ENCODE measurements around the gene RPL10A. TPM values are rescaled to one million over a fixed set of nuclear protein-coding genes. Genes with fewer than 3 reads are reported as not detected.
"Not testable (repeated sequence)": the region's sequence is repeated elsewhere in the genome, so short reads cannot be mapped to it uniquely, and the experiment has no call there.

The RPL10A gene
- total RNA-seq, 1 experiment from 2014 or later, result 1,082 TPM

DNA sequence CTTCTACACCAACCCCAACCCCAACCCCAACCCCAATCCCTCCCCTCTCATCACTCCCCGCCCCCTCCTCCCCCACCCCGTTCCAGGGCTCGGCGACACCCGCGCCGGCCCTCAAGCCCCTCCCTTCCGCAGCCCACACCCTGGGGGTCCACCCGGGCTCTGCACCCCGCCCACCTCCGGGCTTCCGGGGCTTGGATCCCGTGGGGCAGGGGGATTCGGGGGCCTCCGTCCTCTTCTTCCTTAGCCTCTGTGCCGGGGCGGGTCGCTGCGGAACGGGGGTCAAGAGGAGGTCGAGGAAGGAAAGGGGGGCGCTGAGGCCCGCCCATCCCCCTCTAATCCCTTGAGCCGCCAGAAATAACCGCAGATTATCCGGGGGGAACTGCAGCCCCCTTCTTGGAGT is 43.8 kb downstream of the RPL10A start:
- POLR2A ChIA-PET, result no interaction called here
- intact Hi-C loops (cut with micrococcal nuclease; ENCODE audit: unreplicated experiment), result no loop called here
- BruUV-seq (replicated peaks), result no TSS peak
- peaks cover 5% of the 10 kb centered on the region for H3K4me1 Mint-ChIP-seq (ENCODE audit: low read depth, unreplicated experiment)
- no peaks in the 10 kb centered on the region for H3K27me3 Mint-ChIP-seq (ENCODE audit: insufficient read depth, unreplicated experiment)
- TF ChIP-seq, protein P1, sequence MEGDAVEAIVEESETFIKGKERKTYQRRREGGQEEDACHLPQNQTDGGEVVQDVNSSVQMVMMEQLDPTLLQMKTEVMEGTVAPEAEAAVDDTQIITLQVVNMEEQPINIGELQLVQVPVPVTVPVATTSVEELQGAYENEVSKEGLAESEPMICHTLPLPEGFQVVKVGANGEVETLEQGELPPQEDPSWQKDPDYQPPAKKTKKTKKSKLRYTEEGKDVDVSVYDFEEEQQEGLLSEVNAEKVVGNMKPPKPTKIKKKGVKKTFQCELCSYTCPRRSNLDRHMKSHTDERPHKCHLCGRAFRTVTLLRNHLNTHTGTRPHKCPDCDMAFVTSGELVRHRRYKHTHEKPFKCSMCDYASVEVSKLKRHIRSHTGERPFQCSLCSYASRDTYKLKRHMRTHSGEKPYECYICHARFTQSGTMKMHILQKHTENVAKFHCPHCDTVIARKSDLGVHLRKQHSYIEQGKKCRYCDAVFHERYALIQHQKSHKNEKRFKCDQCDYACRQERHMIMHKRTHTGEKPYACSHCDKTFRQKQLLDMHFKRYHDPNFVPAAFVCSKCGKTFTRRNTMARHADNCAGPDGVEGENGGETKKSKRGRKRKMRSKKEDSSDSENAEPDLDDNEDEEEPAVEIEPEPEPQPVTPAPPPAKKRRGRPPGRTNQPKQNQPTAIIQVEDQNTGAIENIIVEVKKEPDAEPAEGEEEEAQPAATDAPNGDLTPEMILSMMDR (IDR thresholded peaks at IDR 0.05; ENCODE audit: insufficient read depth in 1 of 2, low read depth in 1 of 2, low read length in 1 of 2, severe bottlenecking in 1 of 2, unreplicated experiment in 1 of 2), result no peak
- no peak overlapping the region for H3K27ac Mint-ChIP-seq (ENCODE audit: unreplicated experiment)
- H3K4me3 Mint-ChIP-seq (ENCODE audit: unreplicated experiment), result no peak overlapping the region
- H3K4me3 ChIP-seq (ENCODE audit: low read depth, low read length), result no peak overlapping the region
- H3K9me3 ChIP-seq, result no peaks in the 10 kb centered on the region
- no peaks in the 10 kb centered on the region for H3K9me3 Mint-ChIP-seq (ENCODE audit: unreplicated experiment)
- H3K4me1 ChIP-seq, result no peaks in the 10 kb centered on the region
- no peak for DNase-seq
- CTCF ChIA-PET, result no interaction called here
- H3K36me3 Mint-ChIP-seq (ENCODE audit: insufficient read depth, unreplicated experiment), result peaks cover 5% of the 10 kb centered on the region
- no peaks in the 10 kb centered on the region for H3K27me3 ChIP-seq (replicated peaks; ENCODE audit: control insufficient read depth, insufficient read depth, low read length)
- H3K36me3 ChIP-seq (ENCODE audit: control insufficient read depth, insufficient read depth, low read length), result no peaks in the 10 kb centered on the region

DNA sequence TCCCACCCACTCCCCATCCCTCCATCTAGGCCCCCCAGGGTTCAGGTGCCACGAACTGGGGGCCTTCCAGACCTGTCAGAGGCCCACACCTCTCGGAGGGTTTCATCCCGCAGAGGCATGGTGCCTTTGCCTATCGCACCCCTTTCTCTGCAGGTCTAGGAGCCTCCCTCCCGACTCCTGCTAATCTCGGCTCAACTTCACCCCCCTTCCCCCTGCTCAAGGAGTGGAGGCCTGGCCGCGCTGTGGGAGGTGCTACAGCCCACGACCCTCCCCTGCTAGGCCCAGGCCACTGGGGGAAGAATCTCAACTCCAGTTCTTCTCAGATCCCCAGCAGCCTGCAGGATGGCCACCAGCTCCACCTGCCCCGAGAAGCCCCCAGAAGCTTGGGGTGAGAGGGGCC is 44.5 kb downstream of the RPL10A start, which contains the start of gene TULP1:
TSS of gene TULP1 (minus strand) at position 157 of the 400 bp plus-strand sequence. CDS start at position 119, 38 bp downstream.
- Mint-ChIP-seq H3K4me3 (ENCODE audit: unreplicated experiment) (no peak within 1 kb of the TSS), H3K27me3 (ENCODE audit: insufficient read depth, unreplicated experiment) (no peaks in the 10 kb centered on the region), H3K27ac (ENCODE audit: unreplicated experiment) (no peak within 1 kb of the TSS), H3K9me3 (ENCODE audit: unreplicated experiment) (no peaks in the 10 kb centered on the region), H3K36me3 (ENCODE audit: insufficient read depth, unreplicated experiment) (peaks cover 5% of the 10 kb centered on the region), H3K4me1 (ENCODE audit: low read depth, unreplicated experiment) (peaks cover 5% of the 10 kb centered on the region)
- H3K36me3 ChIP-seq (ENCODE audit: control insufficient read depth, insufficient read depth, low read length), result no peaks in the 10 kb centered on the region
- TF ChIP-seq, protein P1 (IDR thresholded peaks at IDR 0.05; ENCODE audit: insufficient read depth in 1 of 2, low read depth in 1 of 2, low read length in 1 of 2, severe bottlenecking in 1 of 2, unreplicated experiment in 1 of 2), result no peak
- H3K4me3 ChIP-seq (ENCODE audit: low read depth, low read length), result no peak within 1 kb of the TSS
- no peaks in the 10 kb centered on the region for H3K27me3 ChIP-seq (replicated peaks; ENCODE audit: control insufficient read depth, insufficient read depth, low read length)
- ChIA-PET CTCF (interaction anchor here (0.6 kb wide), 1 partner anchor 10 kb away, joined by 3 read pairs; no protein-coding TSS in a partner anchor), POLR2A (no interaction called here)
- no peaks in the 10 kb centered on the region for H3K4me1 ChIP-seq
- BruUV-seq (replicated peaks), result no TSS peak
- no peaks in the 10 kb centered on the region for H3K9me3 ChIP-seq
- intact Hi-C loops (cut with micrococcal nuclease; ENCODE audit: unreplicated experiment), result no loop called here
- DNase-seq, result no peak

DNA sequence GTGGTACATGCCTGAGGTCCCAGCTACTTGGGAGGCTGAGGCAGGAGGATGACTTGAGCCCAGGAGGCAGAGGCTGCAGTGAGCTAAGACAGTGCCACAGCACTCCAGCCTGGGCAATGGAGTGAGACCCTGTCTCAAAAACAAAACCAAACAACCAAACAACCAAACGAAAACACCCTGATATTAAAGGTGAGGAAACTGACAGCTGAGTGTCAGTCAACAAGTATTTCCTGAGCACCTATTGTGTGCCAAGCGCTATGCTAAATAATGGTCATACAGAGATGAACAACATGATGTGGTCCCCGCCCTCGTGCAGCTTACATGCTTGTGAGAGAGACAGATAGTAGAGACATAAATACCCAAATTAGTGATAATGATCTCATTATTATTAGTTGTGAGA is 46.4 kb downstream of the RPL10A start:
- H3K36me3 ChIP-seq (ENCODE audit: control insufficient read depth, insufficient read depth, low read length), result no peaks in the 10 kb centered on the region
- Mint-ChIP-seq H3K27me3 (ENCODE audit: insufficient read depth, unreplicated experiment) (no peaks in the 10 kb centered on the region), H3K36me3 (ENCODE audit: insufficient read depth, unreplicated experiment) (no peaks in the 10 kb centered on the region), H3K27ac (ENCODE audit: unreplicated experiment) (no peak overlapping the region), H3K9me3 (ENCODE audit: unreplicated experiment) (no peaks in the 10 kb centered on the region), H3K4me3 (ENCODE audit: unreplicated experiment) (no peak overlapping the region), H3K4me1 (ENCODE audit: low read depth, unreplicated experiment) (peaks cover 2% of the 10 kb centered on the region)
- no peak overlapping the region for H3K4me3 ChIP-seq (ENCODE audit: low read depth, low read length)
- H3K27me3 ChIP-seq (replicated peaks; ENCODE audit: control insufficient read depth, insufficient read depth, low read length), result no peaks in the 10 kb centered on the region
- H3K9me3 ChIP-seq, result no peaks in the 10 kb centered on the region
- intact Hi-C loops (cut with micrococcal nuclease; ENCODE audit: unreplicated experiment), result no loop called here
- ChIA-PET POLR2A (interaction anchor here (0.6 kb wide), 1 partner anchor 18 kb away, joined by 3 read pairs; the partner anchor contains the start of gene TEAD3), CTCF (interaction anchor here (0.6 kb wide), 1 partner anchor 8 kb away, joined by 4 read pairs; no protein-coding TSS in a partner anchor)
- no peak for DNase-seq
- TF ChIP-seq, protein P1 (IDR thresholded peaks at IDR 0.05; ENCODE audit: insufficient read depth in 1 of 2, low read depth in 1 of 2, low read length in 1 of 2, severe bottlenecking in 1 of 2, unreplicated experiment in 1 of 2), result no peak
- no TSS peak for BruUV-seq (replicated peaks)
- H3K4me1 ChIP-seq, result peaks cover 5% of the 10 kb centered on the region; the same call in 1 of the 2 replicates

DNA sequence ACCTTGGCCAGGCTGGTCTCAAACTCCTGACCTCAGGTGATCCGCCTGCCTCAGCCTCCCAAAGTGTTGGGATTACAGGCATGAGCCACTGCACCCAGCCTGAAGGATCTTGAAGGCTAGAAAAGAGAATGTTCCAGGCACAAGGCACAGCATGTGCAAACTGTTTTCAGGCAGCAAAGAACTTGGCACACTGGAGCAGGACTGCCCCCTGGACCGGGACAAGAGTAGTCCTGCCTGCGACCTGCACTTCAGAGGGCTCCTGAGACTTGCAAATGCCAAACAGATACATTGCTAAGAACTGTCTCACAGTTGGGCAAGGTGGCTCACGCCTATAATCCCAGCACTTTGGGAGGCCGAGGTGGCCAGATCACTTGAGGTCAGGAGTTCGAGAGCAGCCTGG is 47.7 kb downstream of the RPL10A start:
- H3K9me3 ChIP-seq; H3K36me3 Mint-ChIP-seq (ENCODE audit: insufficient read depth, unreplicated experiment); H3K9me3 Mint-ChIP-seq (ENCODE audit: unreplicated experiment); DNase-seq; BruUV-seq (replicated peaks); H3K36me3 ChIP-seq (ENCODE audit: control insufficient read depth, insufficient read depth, low read length); H3K27me3 Mint-ChIP-seq (ENCODE audit: insufficient read depth, unreplicated experiment); H3K4me3 ChIP-seq (ENCODE audit: low read depth, low read length); H3K27ac Mint-ChIP-seq (ENCODE audit: unreplicated experiment); intact Hi-C loops (cut with micrococcal nuclease; ENCODE audit: unreplicated experiment); POLR2A ChIA-PET; H3K27me3 ChIP-seq (replicated peaks; ENCODE audit: control insufficient read depth, insufficient read depth, low read length); H3K4me3 Mint-ChIP-seq (ENCODE audit: unreplicated experiment); CTCF ChIA-PET; H3K4me1 Mint-ChIP-seq (ENCODE audit: low read depth, unreplicated experiment): not testable (repeated sequence)
- peaks cover 11% of the 10 kb centered on the region; the same call in 1 of the 2 replicates for H3K4me1 ChIP-seq

All from Caco-2 (cell line).